Karpas-422 (cell line): ENCODE measurements around the gene FAM20C. TPM values are rescaled to one million over a fixed set of nuclear protein-coding genes. Genes with fewer than 3 reads are reported as not detected.

Experiments
- DNase-seq: peaks from one replicate; pipeline ENCODE4 v3.0.0-alpha.2; 2015
- H2AFZ ChIP-seq: fragments of 200-600 bp; sonication (generic); 2 replicates; pipeline ENCODE4 v1.6.1; 2014; ENCODE audit warnings: antibody characterized with exemption, low read length, mixed read lengths
- H3K27ac ChIP-seq: fragments of 200-600 bp; sonication (generic); 2 replicates; pipeline ENCODE4 v1.5.1; 2014; ENCODE audit warnings: mild to moderate bottlenecking, low read length, moderate library complexity
- H3K27me3 ChIP-seq: fragments of 200-600 bp; sonication (generic); 2 replicates; pipeline ENCODE4 v1.6.1; 2014; ENCODE audit warnings: low read length, mixed read lengths
- H3K36me3 ChIP-seq: fragments of 200-600 bp; sonication (generic); 2 replicates; pipeline ENCODE4 v1.6.1; 2014; ENCODE audit warnings: low read length, mixed read lengths; ENCODE audit not compliant: insufficient read depth
- H3K4me1 ChIP-seq: fragments of 200-600 bp; sonication (generic); 2 replicates; pipeline ENCODE4 v1.6.1; 2014; ENCODE audit warnings: mild to moderate bottlenecking, low read length, mixed read lengths
- H3K4me2 ChIP-seq: fragments of 200-600 bp; sonication (generic); 2 replicates; pipeline ENCODE4 v1.6.1; 2014; ENCODE audit warnings: low read length, low read depth, mild to moderate bottlenecking; ENCODE audit not compliant: poor library complexity, severe bottlenecking
- H3K4me3 ChIP-seq: fragments of 200-600 bp; sonication (generic); 2 replicates; pipeline ENCODE4 v1.5.1; 2014; ENCODE audit warnings: mild to moderate bottlenecking, antibody characterized with exemption, low read length, mixed read lengths
- H3K79me2 ChIP-seq: fragments of 200-600 bp; sonication (generic); 2 replicates; pipeline ENCODE4 v1.6.1; 2014; ENCODE audit warnings: mild to moderate bottlenecking, low read length, mixed read lengths
- H3K9ac ChIP-seq: fragments of 200-600 bp; sonication (generic); 2 replicates; pipeline ENCODE4 v1.6.0; 2014; ENCODE audit warnings: low read length
- H3K9me2 ChIP-seq: fragments of 200-600 bp; sonication (generic), shearing (Covaris generic); replicated peaks from 2 replicates; pipeline ENCODE4 v1.6.0; 2014; ENCODE audit warnings: mild to moderate bottlenecking, low read length, moderate library complexity; ENCODE audit not compliant: insufficient read depth
- H3K9me3 ChIP-seq: fragments of 300-700, 200-600 bp; sonication (generic); 2 replicates; pipeline ENCODE4 v1.6.1; 2014; ENCODE audit warnings: low read length, mixed read lengths
- H4K20me1 ChIP-seq: fragments of 200-600 bp; sonication (generic); 2 replicates; pipeline ENCODE4 v1.6.1; 2014; ENCODE audit warnings: mild to moderate bottlenecking, antibody characterized with exemption, low read length, low read depth; ENCODE audit not compliant: insufficient read depth
- total RNA-seq: library from RNA; depleted of rRNA; stranded (reverse); fragments of >200 nt; shearing (Covaris generic); gene quantifications from 2 replicates; pipeline ENCODE4 v1.2.3, GENCODE V29; 2014; ENCODE audit warnings: low replicate concordance

Gene FAM20C
- total RNA-seq, 1 experiment from 2014 or later, result not detected

DNA sequence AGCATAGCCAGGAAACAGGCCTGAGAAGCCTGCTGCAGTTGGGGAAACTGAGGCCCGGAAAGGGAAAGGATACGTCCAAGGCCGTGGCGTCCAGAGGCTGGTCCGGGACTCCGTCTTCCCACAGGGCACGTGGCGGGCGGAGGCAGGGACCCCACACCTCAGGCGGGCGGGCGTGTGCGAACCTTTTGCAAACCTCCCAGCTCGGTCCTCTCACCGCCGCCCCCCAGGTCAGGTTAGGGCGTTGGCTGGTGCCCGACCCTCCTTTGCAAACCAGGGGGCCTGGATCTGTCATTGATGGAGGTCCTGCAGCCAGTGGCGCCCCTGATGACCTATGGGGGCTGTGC lies 19.3 kb downstream of the FAM20C start:
- Histone ChIP-seq H3K9me3 (no peaks in the 10 kb centered on the region), H3K36me3 (no peaks in the 10 kb centered on the region), H3K27me3 (no peaks in the 10 kb centered on the region), H2AFZ (no peak overlapping the region), H3K79me2 (no peaks in the 10 kb centered on the region), H3K4me3 (no peak overlapping the region), H3K4me1 (no peaks in the 10 kb centered on the region), H3K9ac (no peak overlapping the region), H3K27ac (no peak overlapping the region), H4K20me1 (no peaks in the 10 kb centered on the region), H3K9me2 (no peaks in the 10 kb centered on the region), H3K4me2 (no peak overlapping the region)
- DNase-seq, result no peak

DNA sequence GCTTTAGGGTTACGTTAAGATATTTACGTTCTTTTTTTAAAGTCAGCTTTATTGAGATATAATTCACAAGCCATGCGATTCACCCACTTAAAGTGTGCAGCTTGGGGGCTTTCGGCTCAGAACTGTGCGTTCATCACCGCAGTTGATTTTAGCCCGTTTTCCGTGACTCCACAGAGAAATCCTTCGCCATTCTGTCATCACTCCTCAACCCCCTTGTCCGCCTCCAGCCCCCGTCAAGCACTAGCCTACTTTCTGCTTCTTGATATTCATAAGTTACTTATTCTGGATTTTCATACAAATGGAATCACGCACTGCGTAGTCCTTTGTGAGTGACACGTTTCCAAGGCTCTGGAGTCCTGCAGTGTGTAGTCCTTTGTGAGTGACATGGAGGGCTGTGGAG lies 20.4 kb downstream of the FAM20C start:
- no peaks in the 10 kb centered on the region for H3K27me3 ChIP-seq
- no peak overlapping the region for H3K4me2 ChIP-seq
- no peaks in the 10 kb centered on the region for H3K9me2 ChIP-seq
- H3K9ac ChIP-seq, result no peak overlapping the region
- H3K36me3 ChIP-seq, result no peaks in the 10 kb centered on the region
- H3K27ac ChIP-seq, result no peak overlapping the region
- no peak overlapping the region for H2AFZ ChIP-seq
- H3K4me3 ChIP-seq, result no peak overlapping the region
- H4K20me1 ChIP-seq, result no peaks in the 10 kb centered on the region
- DNase-seq, result no peak
- H3K79me2 ChIP-seq, result no peaks in the 10 kb centered on the region
- H3K9me3 ChIP-seq, result no peaks in the 10 kb centered on the region
- H3K4me1 ChIP-seq, result no peaks in the 10 kb centered on the region

DNA sequence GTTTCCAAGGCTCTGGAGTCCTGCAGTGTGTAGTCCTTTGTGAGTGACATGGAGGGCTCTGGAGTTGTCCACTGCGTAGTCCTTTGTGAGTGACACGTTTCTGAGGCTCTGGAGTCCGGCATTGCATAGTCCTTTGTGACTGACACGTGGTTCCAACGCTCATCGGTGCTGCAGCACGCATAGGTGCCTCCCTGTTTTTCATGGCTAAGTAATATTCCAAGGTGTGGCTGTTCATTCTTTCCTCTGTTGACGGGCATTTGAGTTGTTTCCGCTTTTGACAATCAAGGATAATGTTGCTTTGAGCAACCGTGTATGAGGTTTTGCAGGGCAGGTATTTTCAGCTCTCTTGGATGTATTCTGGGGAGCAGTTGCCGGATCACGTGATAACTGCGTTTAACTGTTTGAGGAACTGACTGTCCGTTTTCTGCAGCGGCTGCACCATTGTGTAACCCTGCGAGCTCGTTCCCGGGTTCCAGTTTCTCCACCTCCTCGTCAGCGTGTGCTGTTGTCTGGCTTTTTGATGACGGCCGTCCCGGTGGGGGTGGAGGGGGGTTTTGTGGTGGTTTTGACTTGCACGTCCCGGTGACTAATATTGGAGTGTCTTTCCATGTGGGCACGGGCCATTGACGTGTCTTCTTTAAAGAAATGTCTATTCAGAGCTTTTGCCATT lies 21.1 kb downstream of the FAM20C start:
- DNase-seq, result no peak
- no peaks in the 10 kb centered on the region for H3K9me3 ChIP-seq
- H2AFZ ChIP-seq, result no peak overlapping the region
- no peaks in the 10 kb centered on the region for H3K4me1 ChIP-seq
- H3K9me2 ChIP-seq, result no peaks in the 10 kb centered on the region
- H3K4me2 ChIP-seq, result no peak overlapping the region
- H3K27me3 ChIP-seq, result no peaks in the 10 kb centered on the region
- no peaks in the 10 kb centered on the region for H3K36me3 ChIP-seq
- no peaks in the 10 kb centered on the region for H4K20me1 ChIP-seq
- H3K4me3 ChIP-seq, result no peak overlapping the region
- H3K79me2 ChIP-seq, result no peaks in the 10 kb centered on the region
- no peak overlapping the region for H3K27ac ChIP-seq
- H3K9ac ChIP-seq, result no peak overlapping the region

DNA sequence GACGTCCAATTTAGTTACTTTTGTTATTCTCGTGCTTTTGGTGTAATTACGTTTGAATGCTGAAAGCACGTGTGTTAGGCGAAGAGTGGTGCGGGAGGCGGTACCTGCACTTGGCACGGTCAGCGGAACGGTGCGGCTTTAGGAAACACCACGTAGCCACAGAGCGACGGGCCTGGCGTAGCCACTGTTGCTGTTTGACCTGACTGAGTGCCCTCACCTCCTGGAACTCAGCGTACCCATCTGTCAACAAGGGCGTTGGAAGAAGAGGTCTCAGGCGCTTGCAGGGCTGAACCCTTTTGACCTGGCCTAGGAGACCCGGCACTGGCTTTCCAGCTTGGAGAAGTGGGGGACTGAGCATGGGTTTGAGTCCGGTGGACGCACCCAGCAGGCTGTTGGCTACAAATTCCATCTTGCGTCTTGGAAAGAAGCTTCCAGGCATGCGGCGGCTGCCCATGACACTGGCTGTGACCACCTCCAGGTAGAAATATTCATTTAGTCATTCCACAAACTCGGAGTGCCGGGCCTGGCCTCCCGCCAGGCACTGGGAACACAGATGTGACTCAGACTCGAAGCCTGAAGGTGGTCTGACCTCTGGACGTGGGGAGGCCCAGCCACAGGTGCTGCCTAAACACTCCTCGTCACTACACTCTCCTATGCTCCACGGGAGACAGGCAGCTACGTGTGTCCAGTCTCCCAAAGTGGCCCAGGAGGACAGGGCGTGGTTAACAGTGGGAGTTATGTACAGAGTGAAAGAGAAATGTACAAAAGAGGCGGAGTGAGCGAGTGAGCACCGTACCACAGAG lies 22.2 kb downstream of the FAM20C start:
- no peaks in the 10 kb centered on the region for H3K27me3 ChIP-seq
- H3K4me2 ChIP-seq, result no peak overlapping the region
- no peak for DNase-seq
- no peaks in the 10 kb centered on the region for H3K79me2 ChIP-seq
- no peak overlapping the region for H3K4me3 ChIP-seq
- H3K27ac ChIP-seq, result no peak overlapping the region
- no peaks in the 10 kb centered on the region for H4K20me1 ChIP-seq
- no peaks in the 10 kb centered on the region for H3K9me2 ChIP-seq
- no peak overlapping the region for H2AFZ ChIP-seq
- no peaks in the 10 kb centered on the region for H3K9me3 ChIP-seq
- no peaks in the 10 kb centered on the region for H3K36me3 ChIP-seq
- H3K9ac ChIP-seq, result no peak overlapping the region
- H3K4me1 ChIP-seq, result no peaks in the 10 kb centered on the region

DNA sequence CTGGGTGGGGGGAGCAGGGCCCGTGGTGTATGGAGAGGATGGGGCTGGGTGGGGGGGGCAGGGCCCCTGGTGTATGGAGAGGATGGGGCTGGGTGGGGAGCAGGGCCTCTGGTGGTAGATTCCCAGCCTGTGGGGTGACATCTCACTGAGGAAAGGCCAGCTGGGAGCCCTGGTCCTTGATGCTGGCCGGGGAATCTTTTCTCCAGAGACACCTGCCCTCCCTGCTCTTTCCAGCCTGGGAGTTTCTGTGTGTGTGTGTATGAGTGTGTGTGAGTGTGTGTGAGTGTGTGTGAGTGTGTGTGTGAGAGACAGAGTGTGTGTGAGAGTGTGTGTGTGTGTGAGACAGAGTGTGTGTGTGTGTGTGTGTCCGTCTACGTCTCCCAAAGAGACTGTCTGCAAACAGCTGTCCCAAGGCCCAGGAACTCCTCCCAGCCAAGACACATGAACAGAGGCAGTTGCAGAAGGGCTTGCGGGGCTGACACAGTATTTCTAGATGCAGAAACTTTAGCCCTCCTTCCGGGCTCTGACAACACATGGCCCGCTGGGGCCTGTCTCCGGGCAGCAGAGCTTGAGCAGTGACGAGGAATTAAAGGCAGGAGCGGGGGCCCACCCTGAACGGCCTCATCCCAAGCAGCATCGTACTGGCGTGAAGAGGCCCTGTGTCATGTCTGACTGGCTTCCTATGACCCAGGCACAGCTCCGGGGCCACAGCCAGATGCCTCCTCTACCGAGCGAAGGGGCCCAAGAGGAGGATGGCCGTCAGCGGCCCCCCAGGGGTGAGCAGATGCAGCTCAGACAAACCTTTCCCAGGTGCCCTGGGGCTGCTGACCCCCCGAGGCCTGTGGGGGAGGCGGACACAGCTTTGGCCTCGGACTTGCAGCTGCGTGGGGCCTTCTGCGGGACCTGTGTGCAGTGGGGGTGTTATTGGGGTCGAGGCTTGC lies 24.3 kb downstream of the FAM20C start:
- DNase-seq, result no peak
- Histone ChIP-seq H3K4me3 (no peak overlapping the region), H3K9me3 (no peaks in the 10 kb centered on the region), H2AFZ (no peak overlapping the region), H3K4me1 (no peaks in the 10 kb centered on the region), H3K9ac (no peak overlapping the region), H3K4me2 (no peak overlapping the region), H3K27me3 (no peaks in the 10 kb centered on the region), H3K9me2 (no peaks in the 10 kb centered on the region), H3K79me2 (no peaks in the 10 kb centered on the region), H3K36me3 (no peaks in the 10 kb centered on the region), H3K27ac (no peak overlapping the region), H4K20me1 (no peaks in the 10 kb centered on the region)

DNA sequence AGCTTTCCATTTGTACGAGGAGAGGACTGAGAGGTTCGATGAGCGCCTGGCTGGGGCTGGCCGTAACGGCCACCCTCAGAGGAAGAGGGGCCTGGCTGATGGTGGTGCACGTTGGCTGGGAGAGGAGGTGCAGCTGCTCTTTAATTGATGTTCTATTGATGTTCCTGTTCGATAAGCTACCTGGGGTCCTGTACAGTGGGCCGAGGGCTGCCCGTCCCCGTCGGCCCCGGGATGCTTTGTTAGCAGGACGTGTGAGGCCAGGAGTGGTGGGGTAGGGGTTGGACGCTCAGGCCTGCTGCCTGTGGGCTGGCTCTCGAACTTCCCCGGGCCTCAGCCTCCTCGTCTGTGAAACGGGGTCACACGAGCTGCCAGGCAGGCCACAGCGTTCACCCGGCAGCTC lies 25.4 kb downstream of the FAM20C start:
- H2AFZ ChIP-seq, result no peak overlapping the region
- H3K27me3 ChIP-seq, result no peaks in the 10 kb centered on the region
- no peak overlapping the region for H3K4me3 ChIP-seq
- no peaks in the 10 kb centered on the region for H3K9me3 ChIP-seq
- no peaks in the 10 kb centered on the region for H3K36me3 ChIP-seq
- H3K4me1 ChIP-seq, result no peaks in the 10 kb centered on the region
- no peaks in the 10 kb centered on the region for H3K79me2 ChIP-seq
- H4K20me1 ChIP-seq, result no peaks in the 10 kb centered on the region
- H3K4me2 ChIP-seq, result no peak overlapping the region
- H3K9ac ChIP-seq, result no peak overlapping the region
- no peak for DNase-seq
- H3K27ac ChIP-seq, result no peak overlapping the region
- no peaks in the 10 kb centered on the region for H3K9me2 ChIP-seq

DNA sequence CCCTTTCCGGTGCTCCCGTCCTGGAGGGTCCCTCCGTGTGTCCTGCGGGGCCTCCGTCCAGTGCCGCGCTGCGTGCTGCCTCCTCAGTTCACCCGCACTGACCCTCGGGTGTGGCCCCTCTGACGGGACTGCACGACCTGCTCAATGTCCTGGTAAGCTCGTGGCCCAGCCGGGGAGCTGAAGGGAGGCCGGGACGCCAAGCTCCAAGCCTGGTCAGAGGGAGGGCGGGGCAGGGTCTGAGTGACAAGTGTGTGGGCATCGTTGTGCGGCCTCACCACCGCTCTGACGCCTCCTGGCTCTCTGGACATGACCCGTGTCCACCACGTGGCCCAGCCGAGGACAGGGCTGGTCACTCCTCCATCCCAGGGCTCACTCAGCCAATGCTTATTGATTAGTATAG lies 25.9 kb downstream of the FAM20C start:
- Histone ChIP-seq H3K9ac (no peak overlapping the region), H3K9me3 (no peaks in the 10 kb centered on the region), H3K27ac (no peak overlapping the region), H2AFZ (no peak overlapping the region), H3K4me3 (no peak overlapping the region), H3K9me2 (no peaks in the 10 kb centered on the region), H3K79me2 (no peaks in the 10 kb centered on the region), H3K36me3 (no peaks in the 10 kb centered on the region), H3K4me1 (no peaks in the 10 kb centered on the region), H3K4me2 (no peak overlapping the region), H4K20me1 (no peaks in the 10 kb centered on the region), H3K27me3 (no peaks in the 10 kb centered on the region)
- no peak for DNase-seq
